Kidney epithelial cell (primary cell): Measurements from ENCODE around the gene ZNF43. TPM values are rescaled to one million over a fixed set of nuclear protein-coding genes. Genes with fewer than 3 reads are reported as not detected.

Source experiments
- DNase-seq: peaks from one replicate; pipeline ENCODE4 v3.0.0-alpha.2; 2010; ENCODE audit warnings: low read depth
- H3K27me3 ChIP-seq: 2 replicates; pipeline ENCODE4 v1.6.0; 2011; ENCODE audit warnings: low read length; ENCODE audit not compliant: control insufficient read depth, insufficient read depth
- H3K36me3 ChIP-seq: 2 replicates; pipeline ENCODE4 v1.5.1; 2011; ENCODE audit warnings: low read length; ENCODE audit not compliant: control insufficient read depth, insufficient read depth
- H3K4me3 ChIP-seq: 2 replicates; pipeline ENCODE4 v1.5.1; 2011; ENCODE audit warnings: low read depth, mild to moderate bottlenecking, control low read depth, low read length
- total RNA-seq: library from RNA; depleted of rRNA; stranded (reverse); fragments of >200 nt; gene quantifications from 2 replicates; pipeline ENCODE4 v1.2.3, GENCODE V29; 2015
- TF ChIP-seq, protein P1 (sequence below): IDR thresholded peaks from 2 replicates; pipeline ENCODE4 v1.5.1; 2011; ENCODE audit warnings: mild to moderate bottlenecking, moderate library complexity, low read length, control low read depth, inconsistent platforms; ENCODE audit not compliant: insufficient read depth, poor library complexity, severe bottlenecking

Gene ZNF43
- total RNA-seq, 1 donor from 2014 or later: 8.3 TPM

DNA sequence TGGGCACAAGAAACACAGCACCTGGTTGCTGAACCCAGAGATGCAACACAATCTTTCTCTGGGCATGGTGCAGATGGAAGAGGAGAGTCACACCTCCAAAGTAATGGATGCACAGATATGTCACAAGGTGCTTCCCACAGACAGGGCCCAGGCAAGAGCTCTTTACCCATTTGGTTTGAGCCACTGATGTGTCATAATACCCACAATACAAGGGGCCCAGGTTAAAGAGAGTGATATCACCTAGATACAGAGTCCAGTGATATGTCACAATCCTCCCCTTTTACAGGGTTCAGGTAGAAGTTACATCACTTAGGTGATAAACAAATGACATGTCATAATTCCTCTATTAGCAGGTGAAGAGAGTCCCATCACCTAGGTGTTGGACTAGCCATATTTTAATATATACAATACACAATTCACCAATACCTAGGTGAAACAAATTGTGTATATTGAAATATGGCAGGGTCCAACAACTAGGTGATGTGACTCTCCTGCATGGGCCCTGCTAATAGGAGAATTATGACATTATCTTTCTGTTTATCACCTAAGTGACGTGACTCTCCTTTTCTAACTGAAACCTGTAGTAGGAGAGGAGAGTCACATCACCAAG lies 5.6 kb upstream of the ZNF43 start:
- Histone ChIP-seq H3K4me3 (no peak overlapping the region), H3K36me3 (peaks cover 4% of the 10 kb centered on the region), H3K27me3 (no peaks in the 10 kb centered on the region)
- DNase-seq: no peak
- TF ChIP-seq, protein P1, sequence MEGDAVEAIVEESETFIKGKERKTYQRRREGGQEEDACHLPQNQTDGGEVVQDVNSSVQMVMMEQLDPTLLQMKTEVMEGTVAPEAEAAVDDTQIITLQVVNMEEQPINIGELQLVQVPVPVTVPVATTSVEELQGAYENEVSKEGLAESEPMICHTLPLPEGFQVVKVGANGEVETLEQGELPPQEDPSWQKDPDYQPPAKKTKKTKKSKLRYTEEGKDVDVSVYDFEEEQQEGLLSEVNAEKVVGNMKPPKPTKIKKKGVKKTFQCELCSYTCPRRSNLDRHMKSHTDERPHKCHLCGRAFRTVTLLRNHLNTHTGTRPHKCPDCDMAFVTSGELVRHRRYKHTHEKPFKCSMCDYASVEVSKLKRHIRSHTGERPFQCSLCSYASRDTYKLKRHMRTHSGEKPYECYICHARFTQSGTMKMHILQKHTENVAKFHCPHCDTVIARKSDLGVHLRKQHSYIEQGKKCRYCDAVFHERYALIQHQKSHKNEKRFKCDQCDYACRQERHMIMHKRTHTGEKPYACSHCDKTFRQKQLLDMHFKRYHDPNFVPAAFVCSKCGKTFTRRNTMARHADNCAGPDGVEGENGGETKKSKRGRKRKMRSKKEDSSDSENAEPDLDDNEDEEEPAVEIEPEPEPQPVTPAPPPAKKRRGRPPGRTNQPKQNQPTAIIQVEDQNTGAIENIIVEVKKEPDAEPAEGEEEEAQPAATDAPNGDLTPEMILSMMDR: no peak

DNA sequence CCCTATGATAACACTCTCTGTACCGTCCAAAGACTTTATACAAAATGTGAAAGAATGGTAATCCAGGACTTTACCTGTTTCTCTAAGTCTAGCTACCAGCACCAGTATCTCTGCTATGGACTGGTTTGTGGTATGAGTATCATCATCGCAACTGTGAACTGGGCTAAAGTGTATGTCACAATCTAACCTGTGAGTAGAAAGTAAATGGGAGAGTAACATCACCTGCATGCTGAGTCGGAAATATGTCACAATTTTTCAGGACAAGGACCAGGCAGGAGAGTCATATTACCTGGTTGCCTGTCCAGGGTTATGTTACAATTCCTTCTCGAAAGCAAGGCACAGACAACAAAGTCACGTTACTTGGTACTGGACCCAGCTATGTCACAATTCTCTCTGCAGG lies 5.1 kb upstream of the ZNF43 start:
- no peak for DNase-seq
- peaks cover 4% of the 10 kb centered on the region for H3K36me3 ChIP-seq
- TF ChIP-seq, protein P1: no peak
- no peaks in the 10 kb centered on the region for H3K27me3 ChIP-seq
- no peak overlapping the region for H3K4me3 ChIP-seq

DNA sequence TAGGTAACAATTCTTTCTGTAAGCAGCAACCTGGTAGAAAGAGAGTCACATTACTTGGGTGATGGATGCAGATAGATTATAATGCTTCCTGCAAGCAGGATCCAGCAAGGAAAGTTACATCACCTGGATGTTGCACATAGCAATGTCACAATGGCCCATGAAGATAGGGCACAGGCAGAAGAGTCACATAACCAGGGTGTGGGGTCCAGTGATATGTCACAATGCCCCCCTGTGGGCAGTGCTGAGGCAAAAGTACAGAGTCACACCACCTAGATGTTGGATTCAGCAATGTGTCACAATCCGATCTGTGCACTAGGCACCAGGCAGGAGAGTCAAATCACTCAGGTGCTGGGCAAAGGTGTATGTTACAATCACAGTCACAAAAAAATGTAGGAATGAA lies 4.0 kb upstream of the ZNF43 start:
- H3K4me3 ChIP-seq: no peak overlapping the region
- no peaks in the 10 kb centered on the region for H3K27me3 ChIP-seq
- TF ChIP-seq, protein P1: no peak
- no peak for DNase-seq
- peaks cover 4% of the 10 kb centered on the region for H3K36me3 ChIP-seq

DNA sequence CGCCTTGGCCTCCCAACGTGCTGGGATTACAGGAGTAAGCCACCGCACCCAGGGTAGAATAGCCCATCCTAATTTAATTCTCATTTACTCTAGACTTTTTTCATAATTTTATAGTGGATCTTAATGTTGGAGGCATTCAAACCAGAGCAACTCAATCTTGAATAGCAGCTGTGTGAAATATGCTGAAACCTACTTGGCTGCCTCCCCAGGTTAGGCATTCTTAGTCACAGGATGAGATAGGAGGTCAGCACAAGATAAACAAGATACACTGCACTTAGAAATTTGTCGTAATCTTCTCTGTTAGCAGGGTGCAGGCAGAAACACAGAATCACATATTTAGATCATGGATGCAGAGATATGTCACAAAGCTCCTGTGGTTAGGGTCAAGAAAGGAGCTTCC lies 2.7 kb upstream of the ZNF43 start:
- H3K36me3 ChIP-seq: peaks cover 4% of the 10 kb centered on the region
- H3K27me3 ChIP-seq: no peaks in the 10 kb centered on the region
- DNase-seq: no peak
- H3K4me3 ChIP-seq: no peak overlapping the region
- TF ChIP-seq, protein P1: no peak

DNA sequence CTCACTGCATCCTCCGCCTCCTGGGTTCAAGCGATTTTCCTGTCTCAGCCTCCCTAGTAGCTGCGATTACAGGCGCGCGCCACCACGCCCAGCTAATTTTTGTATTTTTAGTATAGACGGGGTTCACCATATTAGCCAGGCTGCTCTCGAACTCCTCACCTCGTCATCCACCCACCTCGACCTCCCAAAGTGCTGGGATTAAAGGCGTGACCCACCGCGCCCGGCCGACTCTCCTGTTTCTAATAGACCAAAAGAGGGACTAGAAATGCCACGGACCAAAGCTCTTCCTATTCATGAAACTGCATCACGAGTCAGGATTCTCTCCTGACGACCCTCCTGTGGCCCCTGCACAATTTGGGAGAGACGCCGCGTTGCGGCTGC lies 563 bp downstream of the ZNF43 start:
- no peak for DNase-seq
- peaks cover 3% of the 10 kb centered on the region for H3K36me3 ChIP-seq
- H3K4me3 ChIP-seq: peak overlapping the region; percentile 67
- no peaks in the 10 kb centered on the region for H3K27me3 ChIP-seq
- TF ChIP-seq, protein P1: no peak

DNA sequence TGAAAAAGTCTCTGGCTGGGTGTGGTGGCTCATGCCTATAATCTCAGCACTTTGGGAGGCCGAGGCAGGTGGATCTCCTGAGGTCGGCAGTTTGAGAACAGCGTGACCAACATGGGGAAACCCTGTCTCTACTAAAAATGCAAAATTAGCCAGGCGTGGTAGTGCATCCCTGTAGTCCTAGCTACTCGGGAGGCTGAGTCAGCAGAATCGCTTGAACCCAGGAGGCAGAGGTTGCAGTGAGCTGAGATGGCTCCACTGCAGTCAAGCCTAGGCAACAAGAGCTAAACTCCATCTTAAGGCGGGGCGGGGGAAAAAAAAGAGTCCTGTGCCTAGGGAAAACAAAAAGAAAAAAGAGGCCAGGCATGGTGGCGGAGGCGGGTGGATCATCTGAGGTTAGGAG lies 2.2 kb downstream of the ZNF43 start:
- Histone ChIP-seq H3K27me3 (no peaks in the 10 kb centered on the region), H3K36me3 (no peaks in the 10 kb centered on the region), H3K4me3 (no peak overlapping the region)
- TF ChIP-seq, protein P1: no peak
- DNase-seq: no peak
